Placental epithelial cell (primary cell): ENCODE measurements around the gene ZNF264. TPM values are rescaled to one million over a fixed set of nuclear protein-coding genes. Genes with fewer than 3 reads are reported as not detected.

Experiments used
- small RNA-seq: library from RNA; depleted of rRNA; stranded (forward); fragments of <200 nt; gene quantifications from one replicate; pipeline ENCODE3, GENCODE V24; 2012
- total RNA-seq: library from RNA; depleted of rRNA; stranded (reverse); fragments of >200 nt; gene quantifications from 2 replicates; pipeline ENCODE4 v1.2.3, GENCODE V29; 2012

The ZNF264 gene
- 42.8 and 53.8 TPM in 2 replicates for total RNA-seq

DNA sequence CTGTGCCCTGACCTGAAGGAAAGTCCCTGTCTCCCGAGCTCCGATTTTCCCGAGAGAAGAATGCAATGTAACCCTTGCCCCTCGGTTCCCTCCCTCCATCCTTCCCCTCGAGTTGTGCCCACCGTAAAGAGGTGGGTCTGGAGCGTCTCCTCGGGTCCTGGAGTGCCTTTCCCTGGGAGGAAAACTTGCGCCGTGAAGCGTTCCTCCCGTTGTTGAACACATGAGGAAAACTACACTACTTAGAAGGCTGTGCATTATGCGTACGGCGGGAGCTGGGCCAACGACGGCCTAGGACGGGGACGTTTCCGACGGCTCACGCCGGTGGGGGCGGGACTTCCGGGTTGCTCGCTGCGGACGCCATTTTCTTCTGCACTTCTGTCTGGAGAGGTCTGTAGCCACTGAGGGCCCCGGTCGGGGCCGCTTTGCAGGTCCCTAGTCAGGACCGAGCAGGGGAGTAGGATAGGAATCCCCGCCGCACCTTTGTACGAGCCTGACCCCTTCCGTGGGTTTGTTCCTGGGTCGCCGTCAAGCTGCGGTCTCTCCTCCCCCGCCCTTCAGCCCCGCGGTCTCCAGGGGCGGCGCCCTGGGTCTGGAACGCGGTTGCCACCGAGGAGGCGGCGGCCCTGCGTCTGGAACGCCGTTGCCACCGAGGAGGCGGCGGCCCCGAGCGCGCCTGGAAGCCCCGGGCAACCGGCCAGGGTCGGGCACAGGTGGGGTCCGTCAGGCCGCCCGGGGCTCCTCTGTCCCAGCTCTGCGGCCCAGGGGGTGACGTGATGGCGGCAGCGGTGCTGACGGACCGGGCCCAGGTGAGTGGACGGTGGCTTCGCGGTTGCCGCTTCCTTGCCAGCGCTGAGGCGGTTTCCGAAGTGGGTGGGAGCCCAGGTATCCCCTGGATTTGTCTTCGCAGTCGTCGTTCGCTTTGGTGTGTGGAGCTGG, at the start of gene ZNF264:
TSS of gene ZNF264 (plus strand) at position 360 of the 936 bp plus-strand sequence. CDS start at position 774, 414 bp downstream.

DNA sequence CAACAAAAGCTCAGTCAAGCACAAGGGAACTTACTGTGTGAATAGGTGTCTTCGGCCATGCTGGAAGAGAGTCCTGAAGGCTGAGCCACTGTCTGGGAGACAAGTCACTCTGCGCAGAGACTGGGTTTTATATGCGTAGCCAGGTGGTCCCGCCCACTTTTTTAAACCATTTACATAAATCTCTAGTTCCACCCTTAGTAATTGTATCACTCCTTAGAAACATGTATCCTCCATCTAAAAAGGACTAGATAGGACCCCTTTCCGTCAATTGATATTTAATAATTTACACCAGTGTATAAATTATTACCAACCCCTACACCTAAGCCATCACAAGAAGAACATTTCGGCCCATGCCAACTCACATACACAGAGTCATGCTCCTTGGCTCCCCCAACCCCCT, 23.9 kb upstream of the ZNF264 start, which contains the start of gene DUXA:
TSS of gene DUXA (minus strand) at position 101 of the 400 bp plus-strand sequence. CDS start at position 59, 42 bp downstream.

GRCh38 chr19:57240311-57241090, 49.2 kb downstream of the ZNF264 start, which contains the start of gene ZNF805:
TSS of gene ZNF805 (plus strand) at chr19:57240632. CDS start at chr19:57240892, 260 bp downstream.

Small RNAs within 50 kb of the gene (small RNA-seq; reads per million reads assigned to genes)
- gene AC025588.3: not detected

Other genes with a start within 250 kb of the ZNF264 start
- not detected in 2 replicates for gene USP29, start 71.5 kb upstream of the ZNF264 start, total RNA-seq
- not detected in 2 replicates for gene ZIM3, start 46.3 kb upstream of the ZNF264 start, total RNA-seq
- not detected in 2 replicates for gene DUXA, start 24.0 kb upstream of the ZNF264 start, total RNA-seq
- gene AURKC, start 39.5 kb downstream of the ZNF264 start, total RNA-seq: 1.4 and 3.1 TPM in 2 replicates
- 35.4 and 40.4 TPM in 2 replicates for gene ZNF805, start 49.1 kb downstream of the ZNF264 start, total RNA-seq
- gene ZNF460, start 89.0 kb downstream of the ZNF264 start, total RNA-seq: 95.8 and 102 TPM in 2 replicates
- 12.5 and 14.1 TPM in 2 replicates for gene ZNF543, start 129.0 kb downstream of the ZNF264 start, total RNA-seq
- gene ZNF304, start 159.8 kb downstream of the ZNF264 start, total RNA-seq: 12.6 TPM in 2 replicates
- gene TRAPPC2B, start 172.1 kb downstream of the ZNF264 start, total RNA-seq: 13.0 and 15.3 TPM in 2 replicates
- gene ZNF547, start 172.1 kb downstream of the ZNF264 start, total RNA-seq: 3.9 and 4.6 TPM in 2 replicates
- 22.7 and 29.4 TPM in 2 replicates for gene ZNF548, start 198.4 kb downstream of the ZNF264 start, total RNA-seq
- gene ZNF17, start 219.7 kb downstream of the ZNF264 start, total RNA-seq: 12.9 and 16.9 TPM in 2 replicates
- gene ZNF749, start 243.8 kb downstream of the ZNF264 start, total RNA-seq: 14.1 and 16.5 TPM in 2 replicates